T-helper 2 cell treated with Interferon-gamma antibody and Interleukin-4, amounts not matched to agents 100 ng/mL and 5 ng/mL, for 36 hours (primary cell): ENCODE measurements around the gene NPAT. TPM values are rescaled to one million over a fixed set of nuclear protein-coding genes. Genes with fewer than 3 reads are reported as not detected.
"Not testable (repeated sequence)": the region's sequence is repeated elsewhere in the genome, so short reads cannot be mapped to it uniquely, and the experiment has no call there.

Source experiments
- intact Hi-C: fragments of 100-400 bp; cut with micrococcal nuclease; formaldehyde crosslinking; loops from one replicate; pipeline ENCODE4 v1.15.1; 2023
- total RNA-seq: library from RNA; stranded (reverse); gene quantifications from 2 replicates; pipeline ENCODE4 v1.2.3, GENCODE V29; 2022

The NPAT gene
- total RNA-seq, 1 donor from 2014 or later, result 39.6 TPM

DNA sequence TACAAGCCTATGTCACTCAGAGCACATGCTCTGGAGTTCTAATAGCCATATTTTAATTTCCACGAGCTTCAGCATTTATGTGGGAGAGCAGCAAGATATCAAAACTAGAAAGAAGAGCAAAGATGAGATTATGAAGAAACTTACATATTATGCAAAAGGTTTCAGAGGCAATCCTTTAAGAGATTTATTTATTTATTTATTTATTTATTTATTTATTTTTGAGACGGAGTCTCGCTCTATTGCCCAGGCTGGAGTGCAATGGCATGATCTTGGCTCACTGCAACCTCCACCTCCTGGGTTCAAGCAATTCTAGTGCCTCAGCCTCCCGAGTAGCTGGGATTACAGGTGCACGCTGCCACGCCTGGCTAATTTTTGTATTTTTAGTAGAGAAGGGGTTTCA lies 59.6 kb downstream of the NPAT start:
- intact Hi-C loops, result not testable (repeated sequence)

GRCh38 chr11:108160970-108161566 lies 61.4 kb downstream of the NPAT start:
- intact Hi-C loops, result no loop called here

DNA sequence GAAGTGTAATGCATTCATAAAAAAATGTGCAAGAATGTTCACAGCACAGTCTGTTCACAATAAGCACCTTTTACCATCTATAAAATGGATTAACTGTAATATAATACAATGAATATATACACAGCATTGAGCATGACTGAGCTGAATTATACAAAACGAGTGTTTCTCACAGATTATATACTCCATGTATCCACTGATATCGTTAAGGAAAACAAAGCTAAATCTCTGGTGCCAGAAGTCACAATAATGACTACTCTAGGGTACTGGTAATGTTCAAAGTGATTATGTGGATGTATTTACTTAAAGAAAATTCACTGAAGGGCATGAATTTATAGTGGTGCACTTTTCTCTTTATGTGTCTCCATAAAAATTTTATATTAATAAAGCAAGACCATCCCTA lies 67.8 kb downstream of the NPAT start:
- intact Hi-C loops, result no loop called here

DNA sequence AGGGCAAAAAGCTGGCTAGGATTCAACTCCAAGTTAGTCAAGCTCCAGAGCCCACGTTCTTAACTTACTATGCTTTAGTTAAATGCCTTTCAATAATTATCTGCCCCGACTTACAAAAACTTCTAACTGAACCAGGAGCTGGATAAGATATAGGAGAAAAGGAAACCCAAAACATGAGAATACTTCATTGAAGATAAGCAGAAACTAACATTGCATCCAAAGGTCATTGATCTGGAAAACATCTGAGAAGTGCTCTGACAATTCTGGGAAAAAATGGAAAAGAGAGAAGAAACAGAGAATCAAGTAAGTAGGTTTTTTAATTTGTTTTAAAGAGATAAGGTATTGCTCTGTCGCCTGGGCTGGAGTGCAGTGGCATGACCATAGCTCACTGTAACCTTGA lies 73.9 kb downstream of the NPAT start:
- intact Hi-C loops, result no loop called here

GRCh38 chr11:108147150-108147549 lies 75.3 kb downstream of the NPAT start:
- intact Hi-C loops, result no loop called here

DNA sequence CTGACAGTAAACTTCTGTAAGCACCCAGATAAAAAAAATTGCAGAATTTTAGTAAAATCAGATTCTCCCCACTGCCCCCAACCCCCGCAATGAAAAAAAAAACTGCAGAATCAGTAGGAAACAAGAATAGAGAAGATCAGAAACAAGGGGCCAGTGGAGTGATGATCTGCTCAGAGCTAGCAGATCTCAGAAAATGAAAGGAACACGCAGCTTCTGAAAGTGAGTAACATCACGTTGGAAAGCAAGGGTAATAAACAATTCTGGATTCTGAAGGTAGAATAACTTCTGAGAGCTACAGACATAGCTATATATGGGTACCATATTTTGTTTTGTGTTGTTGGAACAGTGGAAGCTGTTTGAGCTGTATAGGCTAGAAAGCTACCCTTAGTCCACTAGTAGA lies 77.8 kb downstream of the NPAT start:
- intact Hi-C loops, result no loop called here

DNA sequence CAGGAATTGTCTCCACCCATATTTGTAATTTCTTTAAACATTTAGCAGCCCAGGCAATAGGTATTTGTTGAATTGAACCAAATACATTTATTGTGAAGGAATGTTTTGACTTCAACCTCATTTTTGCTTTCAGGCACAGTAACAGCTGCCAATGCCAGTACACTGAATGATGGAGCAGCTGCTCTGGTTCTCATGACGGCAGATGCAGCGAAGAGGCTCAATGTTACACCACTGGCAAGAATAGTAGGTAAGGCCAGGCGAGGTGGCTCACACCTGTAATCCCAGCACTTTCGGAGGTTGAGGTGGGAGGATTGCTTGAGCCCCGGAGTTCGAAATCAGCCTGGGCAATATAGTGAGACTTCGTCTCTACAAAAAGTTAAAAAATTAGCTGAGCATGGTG lies 80.1 kb downstream of the NPAT start:
- intact Hi-C loops, result no loop called here

DNA sequence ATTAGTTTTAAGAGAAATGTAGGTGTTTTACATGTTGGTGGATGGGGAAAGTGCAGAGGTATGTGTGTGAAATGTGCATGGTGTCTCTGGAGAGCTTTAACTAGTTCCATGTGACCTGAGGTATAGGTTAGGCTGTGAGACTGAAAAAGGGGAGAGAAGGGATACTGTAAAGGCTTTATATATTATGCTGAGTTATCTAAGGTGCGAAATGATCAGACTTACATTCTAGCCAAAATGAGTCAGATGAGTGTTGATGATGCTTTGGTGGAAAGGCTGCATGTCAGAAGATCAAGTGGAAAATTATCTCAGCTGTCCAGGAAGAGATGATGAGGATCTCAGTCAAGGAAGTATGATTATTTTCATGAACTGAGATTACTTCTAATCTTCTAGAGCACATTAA lies 85.2 kb downstream of the NPAT start:
- intact Hi-C loops, result no loop called here

- intact Hi-C loops, result loop anchor here (1.0 kb wide), 1 partner anchor 86 kb away; the partner anchor contains the start of gene NPAT
These were observed 86.4 kb downstream of the NPAT start for GRCh38 chr11:108135845-108136544.

DNA sequence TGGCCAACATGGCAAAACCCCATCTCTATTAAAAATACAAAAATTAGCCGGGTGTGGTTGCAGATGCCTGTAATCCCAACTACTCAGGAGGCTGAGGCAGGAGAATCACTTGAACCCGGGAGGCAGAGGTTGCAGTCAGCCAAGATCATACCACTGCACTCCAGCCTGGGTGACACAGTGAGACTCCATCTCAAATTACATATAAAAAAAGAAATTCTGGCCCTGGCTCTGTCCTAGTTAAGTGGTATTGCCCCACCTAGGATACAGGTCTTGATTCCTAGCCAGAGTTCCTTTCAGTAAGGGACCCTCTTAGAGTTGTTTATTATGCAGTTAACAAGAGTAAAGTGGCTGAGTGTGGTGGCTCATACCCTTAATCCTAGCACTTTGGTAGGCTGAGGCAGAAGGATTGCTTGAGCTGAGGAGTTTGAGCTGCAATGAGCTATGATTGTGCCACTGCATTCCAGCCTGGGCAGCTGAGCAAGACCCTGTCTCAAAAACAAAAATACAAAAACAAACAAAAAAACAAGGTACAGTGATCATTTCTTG lies 89.4 kb downstream of the NPAT start:
- intact Hi-C loops, result not testable (repeated sequence)

- intact Hi-C loops, result no loop called here
These were observed 90.4 kb downstream of the NPAT start for GRCh38 chr11:108131993-108132392.

GRCh38 chr11:108128772-108129171 lies 93.7 kb downstream of the NPAT start:
- intact Hi-C loops, result loop anchor here (10.0 kb wide), 1 partner anchor 564 kb away; the partner anchor contains the start of gene ALKBH8

DNA sequence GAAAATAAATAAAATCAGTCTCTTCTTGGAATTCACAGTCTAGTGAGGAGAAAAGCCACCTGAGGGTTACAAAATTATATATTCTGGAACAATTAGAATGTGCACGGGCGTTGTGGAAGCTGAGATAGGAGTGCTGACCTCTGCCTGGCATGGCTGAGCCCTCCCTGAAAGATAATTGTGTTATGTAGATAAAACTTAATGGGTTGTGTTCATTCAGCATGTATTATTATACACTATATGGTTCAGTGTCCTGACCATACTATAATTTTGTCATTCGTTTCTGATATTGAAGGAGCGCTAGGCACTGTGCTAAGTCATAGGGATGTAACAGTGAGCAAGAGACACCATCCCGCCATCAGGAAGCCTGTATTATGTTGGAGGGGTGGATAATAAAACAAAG lies 97.3 kb downstream of the NPAT start:
- intact Hi-C loops, result loop anchor here (10.0 kb wide), 1 partner anchor 560 kb away; the partner anchor contains the start of gene ALKBH8

DNA sequence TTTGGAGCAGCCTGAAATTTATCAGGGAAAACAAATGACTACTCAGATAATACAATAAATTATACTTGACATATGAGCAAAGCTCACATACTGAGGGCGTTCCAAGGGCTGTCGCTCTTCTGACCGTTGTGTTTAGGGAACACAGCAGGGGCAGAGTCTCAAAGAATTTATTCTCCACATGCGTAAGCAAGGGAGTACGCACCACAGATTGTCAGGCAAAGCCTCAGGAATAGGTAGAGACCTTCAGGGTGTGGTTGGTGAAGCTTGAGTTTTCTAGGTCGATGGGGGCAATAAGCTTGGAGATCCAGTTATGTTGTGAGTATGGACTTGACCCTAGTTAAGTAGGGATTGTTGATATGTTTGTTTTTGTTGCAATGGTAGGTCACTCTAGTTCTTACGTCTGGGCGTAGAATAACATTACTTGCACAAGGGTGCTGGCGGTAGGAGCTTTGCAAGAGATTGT lies 100.2 kb downstream of the NPAT start:
- intact Hi-C loops, result loop anchor here (5.0 to 10.0 kb wide), 2 partner anchors 375 to 557 kb away; partner anchors contain the start of genes ALKBH8 and POGLUT3

DNA sequence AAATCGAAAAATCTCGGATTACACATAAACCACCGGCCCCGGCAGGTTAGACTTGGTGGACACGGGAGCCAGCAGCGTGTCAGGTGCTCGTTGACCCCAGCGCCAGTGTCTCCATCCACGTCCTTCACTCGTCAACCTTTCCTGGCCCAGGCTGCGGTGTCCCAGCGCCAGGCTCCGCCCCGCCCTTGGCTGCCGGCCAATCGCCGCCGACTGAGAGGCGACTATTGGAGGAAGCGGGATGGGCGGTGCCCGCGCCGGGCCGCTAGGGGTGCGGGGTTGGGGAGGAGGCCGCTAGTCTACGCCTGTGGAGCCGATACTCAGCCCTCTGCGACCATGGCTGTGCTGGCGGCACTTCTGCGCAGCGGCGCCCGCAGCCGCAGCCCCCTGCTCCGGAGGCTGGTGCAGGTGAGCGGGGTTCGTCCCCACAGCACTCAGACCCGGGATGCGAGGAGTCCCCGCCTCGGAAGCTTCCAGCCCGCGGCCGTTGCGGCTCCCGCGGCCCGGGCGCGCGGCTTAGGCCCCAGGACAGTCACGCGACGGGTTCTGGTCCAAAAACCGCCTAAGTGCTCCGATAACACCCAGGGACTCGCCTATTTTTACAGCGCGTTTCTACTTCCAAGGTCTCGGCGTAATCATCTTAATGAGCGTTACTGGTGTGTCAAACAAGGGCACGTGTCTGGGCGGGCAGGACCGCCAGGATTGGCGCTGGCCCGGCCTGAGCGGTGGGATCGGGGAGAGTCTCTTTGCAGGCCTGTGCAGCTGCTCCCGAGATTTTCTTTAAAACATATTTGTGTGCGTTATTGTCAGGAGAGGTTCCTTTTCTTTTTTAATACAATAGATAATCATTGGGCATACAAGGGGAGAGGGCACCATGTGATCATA lies 100.9 kb downstream of the NPAT start, which contains the start of gene ACAT1:
Gene ACAT1, plus strand, starts transcription at position 294 of the 882 bp plus-strand sequence. Its CDS starts 40 bp downstream, at position 334.
- intact Hi-C loops, result loop anchor here (1.0 to 10.0 kb wide), 7 partner anchors 101 to 557 kb away; partner anchors contain the start of genes ALKBH8, C11orf65, CUL5 and NPAT

- intact Hi-C loops, result loop anchor here (1.0 to 10.0 kb wide), 7 partner anchors 101 to 556 kb away; partner anchors contain the start of genes ALKBH8, C11orf65, CUL5 and NPAT
These were observed 101.5 kb downstream of the NPAT start for GRCh38 chr11:108120936-108121273.

GRCh38 chr11:108117746-108118371 lies 104.6 kb downstream of the NPAT start:
- intact Hi-C loops, result no loop called here

GRCh38 chr11:108115500-108116140 lies 106.8 kb downstream of the NPAT start:
- intact Hi-C loops, result no loop called here

- intact Hi-C loops, result no loop called here
These were observed 110.4 kb downstream of the NPAT start for GRCh38 chr11:108112057-108112456.

DNA sequence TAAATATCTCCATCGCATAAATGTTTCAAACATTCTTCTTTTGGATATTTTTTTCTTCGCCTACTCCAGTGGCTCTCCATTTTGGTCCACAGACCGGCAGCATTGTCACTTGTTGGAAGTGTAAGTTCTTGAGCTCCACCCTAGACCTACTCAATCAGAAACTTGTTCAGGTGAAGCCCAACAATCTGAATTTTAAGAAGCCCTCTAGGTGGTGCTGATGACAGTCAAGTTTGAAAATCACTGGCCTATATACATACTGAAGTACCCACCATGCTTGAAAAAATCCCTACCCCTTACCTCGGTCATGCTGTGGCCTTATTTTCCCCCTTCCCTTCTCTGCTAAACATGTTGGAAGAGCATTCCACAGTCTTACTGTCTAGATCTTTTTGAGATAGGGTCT lies 111.3 kb downstream of the NPAT start:
- intact Hi-C loops, result no loop called here
